ENCODE measurements around the gene EIF5B.

DNA sequence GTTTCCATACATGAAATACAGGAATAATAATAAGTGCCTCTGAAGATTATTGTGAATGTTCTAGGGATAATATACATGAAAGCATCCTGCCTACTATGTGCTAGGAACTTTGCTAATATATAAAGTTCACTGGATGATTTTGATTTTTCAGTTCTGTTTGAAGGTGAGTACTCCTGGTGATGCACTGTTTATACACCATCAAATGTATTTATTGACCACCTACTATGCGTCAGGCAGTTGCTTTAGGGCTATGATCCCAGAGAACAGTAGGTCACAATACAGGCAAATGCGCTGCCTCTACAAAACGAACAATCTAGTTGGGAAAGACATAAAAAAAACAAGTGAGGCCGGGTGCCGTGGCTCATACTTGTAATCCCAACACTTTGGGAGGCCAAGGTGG is 11.8 kb upstream of the EIF5B start:
- TF ChIP-seq, protein P1, sequence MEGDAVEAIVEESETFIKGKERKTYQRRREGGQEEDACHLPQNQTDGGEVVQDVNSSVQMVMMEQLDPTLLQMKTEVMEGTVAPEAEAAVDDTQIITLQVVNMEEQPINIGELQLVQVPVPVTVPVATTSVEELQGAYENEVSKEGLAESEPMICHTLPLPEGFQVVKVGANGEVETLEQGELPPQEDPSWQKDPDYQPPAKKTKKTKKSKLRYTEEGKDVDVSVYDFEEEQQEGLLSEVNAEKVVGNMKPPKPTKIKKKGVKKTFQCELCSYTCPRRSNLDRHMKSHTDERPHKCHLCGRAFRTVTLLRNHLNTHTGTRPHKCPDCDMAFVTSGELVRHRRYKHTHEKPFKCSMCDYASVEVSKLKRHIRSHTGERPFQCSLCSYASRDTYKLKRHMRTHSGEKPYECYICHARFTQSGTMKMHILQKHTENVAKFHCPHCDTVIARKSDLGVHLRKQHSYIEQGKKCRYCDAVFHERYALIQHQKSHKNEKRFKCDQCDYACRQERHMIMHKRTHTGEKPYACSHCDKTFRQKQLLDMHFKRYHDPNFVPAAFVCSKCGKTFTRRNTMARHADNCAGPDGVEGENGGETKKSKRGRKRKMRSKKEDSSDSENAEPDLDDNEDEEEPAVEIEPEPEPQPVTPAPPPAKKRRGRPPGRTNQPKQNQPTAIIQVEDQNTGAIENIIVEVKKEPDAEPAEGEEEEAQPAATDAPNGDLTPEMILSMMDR (IDR thresholded peaks at IDR 0.05; ENCODE audit: low read depth, low read length, poor library complexity, severe bottlenecking), result no peak
- TF ChIP-seq EZH2phosphoT487 (IDR thresholded peaks at IDR 0.05; ENCODE audit: borderline replicate concordance, low read length), result no peak
